ENCODE results near the gene APOBEC2.

Gene APOBEC2

DNA sequence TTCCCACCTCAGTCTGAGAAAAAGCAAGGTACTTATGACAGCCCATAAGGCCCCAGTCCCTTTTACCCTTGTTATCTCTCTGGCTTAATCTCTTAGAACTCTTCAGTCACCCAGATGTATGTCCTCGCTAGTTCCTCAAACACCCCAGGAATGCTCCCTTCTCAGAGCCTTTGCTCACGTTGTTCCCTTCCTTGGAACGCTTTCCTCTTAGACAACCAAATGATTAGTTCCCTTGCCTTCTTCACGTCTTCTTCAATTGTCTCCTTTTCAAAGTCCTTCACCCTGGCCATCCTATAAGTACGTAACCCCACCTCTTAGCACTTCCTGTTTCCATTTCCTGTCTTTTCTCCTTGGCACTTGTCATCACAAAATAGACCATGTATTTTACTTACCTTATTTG is 1.1 kb upstream of the APOBEC2 start:
- no peaks in the 10 kb centered on the region for H3K36me3 ChIP-seq (replicated peaks; ENCODE audit: low read depth, low read length)
- H3K27me3 ChIP-seq (ENCODE audit: low read depth, low read length): no peaks in the 10 kb centered on the region
- H3K4me2 ChIP-seq (ENCODE audit: low read length): 0 out of 2 replicates have a peak overlapping the region, but pooled peaks have one; percentile 19
- no peak overlapping the region for H3K27ac ChIP-seq (ENCODE audit: low read length)
- H3K9ac ChIP-seq (ENCODE audit: low read length): no peak overlapping the region
- H3K9me3 ChIP-seq (ENCODE audit: insufficient read depth, low read length): no peaks in the 10 kb centered on the region
- no peaks in the 10 kb centered on the region for H4K20me1 ChIP-seq (ENCODE audit: insufficient read depth, low read length)
- peaks cover 8% of the 10 kb centered on the region for H3K4me1 ChIP-seq (ENCODE audit: low read length)
- H2AFZ ChIP-seq (ENCODE audit: low read depth, low read length): peak overlapping the region; percentile 72; the same call in 1 of the 2 replicates
- TF ChIP-seq EZH2phosphoT487 (IDR thresholded peaks at IDR 0.05; ENCODE audit: low read depth): no peak
- TF ChIP-seq, protein P1, sequence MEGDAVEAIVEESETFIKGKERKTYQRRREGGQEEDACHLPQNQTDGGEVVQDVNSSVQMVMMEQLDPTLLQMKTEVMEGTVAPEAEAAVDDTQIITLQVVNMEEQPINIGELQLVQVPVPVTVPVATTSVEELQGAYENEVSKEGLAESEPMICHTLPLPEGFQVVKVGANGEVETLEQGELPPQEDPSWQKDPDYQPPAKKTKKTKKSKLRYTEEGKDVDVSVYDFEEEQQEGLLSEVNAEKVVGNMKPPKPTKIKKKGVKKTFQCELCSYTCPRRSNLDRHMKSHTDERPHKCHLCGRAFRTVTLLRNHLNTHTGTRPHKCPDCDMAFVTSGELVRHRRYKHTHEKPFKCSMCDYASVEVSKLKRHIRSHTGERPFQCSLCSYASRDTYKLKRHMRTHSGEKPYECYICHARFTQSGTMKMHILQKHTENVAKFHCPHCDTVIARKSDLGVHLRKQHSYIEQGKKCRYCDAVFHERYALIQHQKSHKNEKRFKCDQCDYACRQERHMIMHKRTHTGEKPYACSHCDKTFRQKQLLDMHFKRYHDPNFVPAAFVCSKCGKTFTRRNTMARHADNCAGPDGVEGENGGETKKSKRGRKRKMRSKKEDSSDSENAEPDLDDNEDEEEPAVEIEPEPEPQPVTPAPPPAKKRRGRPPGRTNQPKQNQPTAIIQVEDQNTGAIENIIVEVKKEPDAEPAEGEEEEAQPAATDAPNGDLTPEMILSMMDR (IDR thresholded peaks at IDR 0.05; ENCODE audit: low read depth, low read length): no peak
- no peak overlapping the region for H3K4me3 ChIP-seq (ENCODE audit: low read length)
- no peaks in the 10 kb centered on the region for H3K79me2 ChIP-seq (ENCODE audit: low read length)

DNA sequence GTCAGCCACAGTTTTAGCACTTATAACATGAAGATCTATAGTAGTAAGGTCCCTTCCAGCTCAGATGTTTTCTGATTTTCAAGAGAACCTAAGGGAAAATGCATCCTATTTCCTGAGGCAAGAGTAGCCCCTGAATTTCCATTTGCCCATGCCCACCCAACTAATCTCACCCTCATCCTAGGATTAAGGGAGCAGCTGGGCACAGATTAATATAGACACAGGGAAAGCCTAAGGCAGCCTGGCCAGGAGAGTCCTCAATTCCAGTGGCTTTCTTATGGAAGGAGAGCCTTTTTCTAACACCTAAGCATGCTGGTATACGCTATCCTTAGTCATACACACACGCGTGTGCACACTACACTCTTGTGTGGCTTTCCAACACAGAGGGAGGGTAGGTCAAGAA is 1.5 kb downstream of the APOBEC2 start:
- no peaks in the 10 kb centered on the region for H3K79me2 ChIP-seq (ENCODE audit: low read length)
- H3K4me1 ChIP-seq (ENCODE audit: low read length): peaks cover 8% of the 10 kb centered on the region
- no peaks in the 10 kb centered on the region for H3K36me3 ChIP-seq (replicated peaks; ENCODE audit: low read depth, low read length)
- H4K20me1 ChIP-seq (ENCODE audit: insufficient read depth, low read length): no peaks in the 10 kb centered on the region
- no peak overlapping the region for H3K4me3 ChIP-seq (ENCODE audit: low read length)
- no peak overlapping the region for H3K9ac ChIP-seq (ENCODE audit: low read length)
- H3K9me3 ChIP-seq (ENCODE audit: insufficient read depth, low read length): no peaks in the 10 kb centered on the region
- H3K27ac ChIP-seq (ENCODE audit: low read length): no peak overlapping the region
- TF ChIP-seq, protein P1 (IDR thresholded peaks at IDR 0.05; ENCODE audit: low read depth, low read length): no peak
- TF ChIP-seq EZH2phosphoT487 (IDR thresholded peaks at IDR 0.05; ENCODE audit: low read depth): no peak
- no peak overlapping the region for H3K4me2 ChIP-seq (ENCODE audit: low read length)
- H3K27me3 ChIP-seq (ENCODE audit: low read depth, low read length): no peaks in the 10 kb centered on the region
- H2AFZ ChIP-seq (ENCODE audit: low read depth, low read length): no peak overlapping the region

- Histone ChIP-seq H3K4me3 (ENCODE audit: low read length) (no peak overlapping the region), H3K27ac (ENCODE audit: low read length) (no peak overlapping the region), H3K27me3 (ENCODE audit: low read depth, low read length) (no peaks in the 10 kb centered on the region), H3K4me2 (ENCODE audit: low read length) (no peak overlapping the region), H3K9ac (ENCODE audit: low read length) (no peak overlapping the region), H3K36me3 (replicated peaks; ENCODE audit: low read depth, low read length) (no peaks in the 10 kb centered on the region), H3K4me1 (ENCODE audit: low read length) (peaks cover 8% of the 10 kb centered on the region), H3K79me2 (ENCODE audit: low read length) (no peaks in the 10 kb centered on the region), H4K20me1 (ENCODE audit: insufficient read depth, low read length) (no peaks in the 10 kb centered on the region), H3K9me3 (ENCODE audit: insufficient read depth, low read length) (no peaks in the 10 kb centered on the region), H2AFZ (ENCODE audit: low read depth, low read length) (no peak overlapping the region)
- TF ChIP-seq, protein P1 (IDR thresholded peaks at IDR 0.05; ENCODE audit: low read depth, low read length): no peak
Observed at GRCh38 chr6:41055149-41055548, 2.1 kb downstream of the APOBEC2 start.

DNA sequence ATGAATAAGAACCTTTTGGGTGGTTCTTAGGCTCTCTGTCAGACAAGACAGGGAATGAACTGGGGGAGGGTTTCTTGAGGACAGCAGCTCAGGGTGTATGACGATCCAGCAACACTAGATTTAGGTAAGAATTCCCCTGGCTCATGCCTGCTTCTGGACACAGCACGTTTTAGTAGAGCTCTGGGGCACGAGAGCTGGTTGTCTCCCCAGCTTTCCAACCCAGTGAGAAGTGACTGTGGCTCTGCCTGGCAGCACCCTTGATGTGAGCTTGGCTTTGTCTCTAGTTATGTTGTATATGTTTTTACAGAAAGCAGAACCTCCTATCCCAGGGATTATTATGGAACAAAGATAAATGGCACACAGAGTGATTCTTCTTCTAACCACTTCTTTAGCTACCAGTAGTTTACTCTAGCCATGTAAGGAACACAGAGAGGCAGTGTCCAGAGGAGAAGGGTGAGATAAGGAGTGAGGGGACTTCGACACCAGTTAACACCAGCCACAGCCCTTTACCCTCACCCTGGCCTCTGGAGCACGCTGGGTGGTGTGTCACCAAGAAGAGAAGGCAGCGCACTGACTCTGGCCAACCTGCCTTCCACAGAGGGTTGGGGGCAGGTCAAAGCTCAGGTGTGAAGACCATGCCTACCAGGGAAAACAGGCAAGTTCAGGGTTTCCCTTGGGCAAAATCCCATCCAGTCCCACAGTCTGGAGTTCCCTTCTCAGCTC is 3.9 kb downstream of the APOBEC2 start:
- no peak for TF ChIP-seq EZH2phosphoT487 (IDR thresholded peaks at IDR 0.05; ENCODE audit: low read depth)
- TF ChIP-seq, protein P1 (IDR thresholded peaks at IDR 0.05; ENCODE audit: low read depth, low read length): no peak
- no peaks in the 10 kb centered on the region for H3K36me3 ChIP-seq (replicated peaks; ENCODE audit: low read depth, low read length)
- H2AFZ ChIP-seq (ENCODE audit: low read depth, low read length): no peak overlapping the region
- no peak overlapping the region for H3K4me3 ChIP-seq (ENCODE audit: low read length)
- no peaks in the 10 kb centered on the region for H3K27me3 ChIP-seq (ENCODE audit: low read depth, low read length)
- no peaks in the 10 kb centered on the region for H3K9me3 ChIP-seq (ENCODE audit: insufficient read depth, low read length)
- H3K4me1 ChIP-seq (ENCODE audit: low read length): peaks cover 5% of the 10 kb centered on the region
- no peaks in the 10 kb centered on the region for H3K79me2 ChIP-seq (ENCODE audit: low read length)
- no peaks in the 10 kb centered on the region for H4K20me1 ChIP-seq (ENCODE audit: insufficient read depth, low read length)
- H3K4me2 ChIP-seq (ENCODE audit: low read length): no peak overlapping the region
- no peak overlapping the region for H3K27ac ChIP-seq (ENCODE audit: low read length)
- no peak overlapping the region for H3K9ac ChIP-seq (ENCODE audit: low read length)

Measured in OCI-LY3 (cell line).